HT1080 (cell line): ENCODE measurements around the gene SUCO. TPM values are rescaled to one million over a fixed set of nuclear protein-coding genes. Genes with fewer than 3 reads are reported as not detected.
A peak's percentile ranks its signal among the peaks of the same experiment; 100 is the strongest.

Experiments used
- DNase-seq: peaks from one replicate; pipeline ENCODE4 v3.0.0-alpha.2; 2015; ENCODE audit warnings: low read depth
- total RNA-seq: library from RNA; depleted of rRNA; stranded (reverse); fragments of >200 nt; shearing (Covaris generic); gene quantifications from 2 replicates; pipeline ENCODE4 v1.2.3, GENCODE V29; 2014

Gene SUCO
- total RNA-seq, 1 experiment from 2014 or later = 16.2 TPM

- DNase-seq = no peak
Measured at GRCh38 chr1:172514108-172514507, 18.8 kb upstream of the SUCO start.

GRCh38 chr1:172515436-172515835 lies 17.5 kb upstream of the SUCO start:
- DNase-seq = no peak

GRCh38 chr1:172515927-172516326 lies 17.0 kb upstream of the SUCO start:
- DNase-seq = no peak

- no peak for DNase-seq
Measured at GRCh38 chr1:172517081-172517480, 15.9 kb upstream of the SUCO start.

GRCh38 chr1:172517545-172517944 lies 15.4 kb upstream of the SUCO start:
- no peak for DNase-seq

GRCh38 chr1:172529304-172529703 lies 3.6 kb upstream of the SUCO start:
- no peak for DNase-seq

- DNase-seq = no peak
Measured at GRCh38 chr1:172530000-172530399, 3.0 kb upstream of the SUCO start.

GRCh38 chr1:172531412-172532182 lies 1.4 kb upstream of the SUCO start:
- no peak for DNase-seq

- peak; percentile 97 for DNase-seq
Measured at GRCh38 chr1:172532183-172532699, 709 bp upstream of the SUCO start.

GRCh38 chr1:172533513-172534151 lies 682 bp downstream of the SUCO start:
- peak; percentile 37 for DNase-seq

GRCh38 chr1:172536256-172536655 lies 3.3 kb downstream of the SUCO start:
- no peak for DNase-seq

GRCh38 chr1:172537366-172537765 lies 4.4 kb downstream of the SUCO start:
- peak; percentile 28 for DNase-seq

- DNase-seq = no peak
Measured at GRCh38 chr1:172537827-172538391, 5.0 kb downstream of the SUCO start.

- DNase-seq = no peak
Measured at GRCh38 chr1:172540635-172541034, 7.7 kb downstream of the SUCO start.

GRCh38 chr1:172544481-172545104 lies 11.6 kb downstream of the SUCO start:
- no peak for DNase-seq

GRCh38 chr1:172545396-172546004 lies 12.6 kb downstream of the SUCO start:
- DNase-seq = no peak

- DNase-seq = no peak
Measured at GRCh38 chr1:172547071-172547470, 14.1 kb downstream of the SUCO start.

GRCh38 chr1:172549621-172550280 lies 16.8 kb downstream of the SUCO start:
- DNase-seq = no peak

GRCh38 chr1:172551279-172551678 lies 18.3 kb downstream of the SUCO start:
- DNase-seq = no peak

- DNase-seq = no peak
Measured at GRCh38 chr1:172554915-172555314, 22.0 kb downstream of the SUCO start.

GRCh38 chr1:172556461-172556860 lies 23.5 kb downstream of the SUCO start:
- no peak for DNase-seq
